Measurements from ENCODE around the gene TSHZ2. TPM values are rescaled to one million over a fixed set of nuclear protein-coding genes. Genes with fewer than 3 reads are reported as not detected.

TSHZ2 gene
- total RNA-seq, 1 donor: 3.6 TPM

GRCh38 chr20:53194306-53195290 is 222.4 kb downstream of the TSHZ2 start:
- no peak overlapping the region for H3K27ac ChIP-seq (ENCODE audit: low read depth, low read length)
- TF ChIP-seq CTCF (IDR thresholded peaks at IDR 0.05; ENCODE audit: extremely low read depth, low read depth, low read length): no peak
- H3K4me2 ChIP-seq (ENCODE audit: insufficient read depth, low read length): no peak overlapping the region
- DNase-seq (ENCODE audit: insufficient read length, low spot score, missing footprints): no peak
- H3K9me3 ChIP-seq (ENCODE audit: low read depth, low read length): no peaks in the 10 kb centered on the region
- no peaks in the 10 kb centered on the region for H3K27me3 ChIP-seq (ENCODE audit: insufficient read depth, low read length)
- no peak overlapping the region for H3K4me3 ChIP-seq (ENCODE audit: insufficient read depth, low read length)
- no peaks in the 10 kb centered on the region for H3K79me2 ChIP-seq (ENCODE audit: insufficient read depth, low read length)
- no peaks in the 10 kb centered on the region for H4K20me1 ChIP-seq (ENCODE audit: insufficient read depth, low read length)
- no peak overlapping the region for H2AFZ ChIP-seq (ENCODE audit: low read length)
- no peaks in the 10 kb centered on the region for H3K36me3 ChIP-seq (ENCODE audit: insufficient read depth, low read length)
- no peaks in the 10 kb centered on the region for H3K4me1 ChIP-seq (ENCODE audit: insufficient read depth, low read length)

- H3K27me3 ChIP-seq (ENCODE audit: insufficient read depth, low read length): no peaks in the 10 kb centered on the region
- no peak overlapping the region for H2AFZ ChIP-seq (ENCODE audit: low read length)
- no peaks in the 10 kb centered on the region for H4K20me1 ChIP-seq (ENCODE audit: insufficient read depth, low read length)
- H3K4me2 ChIP-seq (ENCODE audit: insufficient read depth, low read length): no peak overlapping the region
- no peak for TF ChIP-seq CTCF (IDR thresholded peaks at IDR 0.05; ENCODE audit: extremely low read depth, low read depth, low read length)
- no peak for DNase-seq (ENCODE audit: insufficient read length, low spot score, missing footprints)
- no peaks in the 10 kb centered on the region for H3K4me1 ChIP-seq (ENCODE audit: insufficient read depth, low read length)
- H3K36me3 ChIP-seq (ENCODE audit: insufficient read depth, low read length): no peaks in the 10 kb centered on the region
- H3K79me2 ChIP-seq (ENCODE audit: insufficient read depth, low read length): no peaks in the 10 kb centered on the region
- H3K4me3 ChIP-seq (ENCODE audit: insufficient read depth, low read length): no peak overlapping the region
- no peaks in the 10 kb centered on the region for H3K9me3 ChIP-seq (ENCODE audit: low read depth, low read length)
- H3K27ac ChIP-seq (ENCODE audit: low read depth, low read length): no peak overlapping the region
These were observed 223.9 kb downstream of the TSHZ2 start for GRCh38 chr20:53195876-53196610.

- Histone ChIP-seq H3K9me3 (ENCODE audit: low read depth, low read length) (no peaks in the 10 kb centered on the region), H3K27me3 (ENCODE audit: insufficient read depth, low read length) (no peaks in the 10 kb centered on the region), H3K27ac (ENCODE audit: low read depth, low read length) (no peak overlapping the region), H3K4me2 (ENCODE audit: insufficient read depth, low read length) (no peak overlapping the region), H3K36me3 (ENCODE audit: insufficient read depth, low read length) (no peaks in the 10 kb centered on the region), H2AFZ (ENCODE audit: low read length) (no peak overlapping the region), H4K20me1 (ENCODE audit: insufficient read depth, low read length) (no peaks in the 10 kb centered on the region), H3K4me3 (ENCODE audit: insufficient read depth, low read length) (no peak overlapping the region), H3K4me1 (ENCODE audit: insufficient read depth, low read length) (no peaks in the 10 kb centered on the region), H3K79me2 (ENCODE audit: insufficient read depth, low read length) (no peaks in the 10 kb centered on the region)
- no peak for DNase-seq (ENCODE audit: insufficient read length, low spot score, missing footprints)
- no peak for TF ChIP-seq CTCF (IDR thresholded peaks at IDR 0.05; ENCODE audit: extremely low read depth, low read depth, low read length)
These were observed 229.4 kb downstream of the TSHZ2 start for GRCh38 chr20:53201588-53201987.

GRCh38 chr20:53202777-53203176 is 230.6 kb downstream of the TSHZ2 start:
- DNase-seq (ENCODE audit: insufficient read length, low spot score, missing footprints): no peak
- Histone ChIP-seq H3K27ac (ENCODE audit: low read depth, low read length) (no peak overlapping the region), H3K36me3 (ENCODE audit: insufficient read depth, low read length) (no peaks in the 10 kb centered on the region), H4K20me1 (ENCODE audit: insufficient read depth, low read length) (no peaks in the 10 kb centered on the region), H3K4me1 (ENCODE audit: insufficient read depth, low read length) (no peaks in the 10 kb centered on the region), H3K79me2 (ENCODE audit: insufficient read depth, low read length) (no peaks in the 10 kb centered on the region), H3K4me3 (ENCODE audit: insufficient read depth, low read length) (no peak overlapping the region), H3K4me2 (ENCODE audit: insufficient read depth, low read length) (no peak overlapping the region), H3K9me3 (ENCODE audit: low read depth, low read length) (no peaks in the 10 kb centered on the region), H3K27me3 (ENCODE audit: insufficient read depth, low read length) (no peaks in the 10 kb centered on the region), H2AFZ (ENCODE audit: low read length) (no peak overlapping the region)
- no peak for TF ChIP-seq CTCF (IDR thresholded peaks at IDR 0.05; ENCODE audit: extremely low read depth, low read depth, low read length)
